Kidney glomerular epithelial cell (primary cell): ENCODE results near the gene P2RY6.
"Not testable (repeated sequence)": the region's sequence is repeated elsewhere in the genome, so short reads cannot be mapped to it uniquely, and the experiment has no call there.

Experiments used
- DNase-seq: peaks from one replicate; lab custom pipeline; 2025; lab: John Stamatoyannopoulos, UW

P2RY6 gene

DNA sequence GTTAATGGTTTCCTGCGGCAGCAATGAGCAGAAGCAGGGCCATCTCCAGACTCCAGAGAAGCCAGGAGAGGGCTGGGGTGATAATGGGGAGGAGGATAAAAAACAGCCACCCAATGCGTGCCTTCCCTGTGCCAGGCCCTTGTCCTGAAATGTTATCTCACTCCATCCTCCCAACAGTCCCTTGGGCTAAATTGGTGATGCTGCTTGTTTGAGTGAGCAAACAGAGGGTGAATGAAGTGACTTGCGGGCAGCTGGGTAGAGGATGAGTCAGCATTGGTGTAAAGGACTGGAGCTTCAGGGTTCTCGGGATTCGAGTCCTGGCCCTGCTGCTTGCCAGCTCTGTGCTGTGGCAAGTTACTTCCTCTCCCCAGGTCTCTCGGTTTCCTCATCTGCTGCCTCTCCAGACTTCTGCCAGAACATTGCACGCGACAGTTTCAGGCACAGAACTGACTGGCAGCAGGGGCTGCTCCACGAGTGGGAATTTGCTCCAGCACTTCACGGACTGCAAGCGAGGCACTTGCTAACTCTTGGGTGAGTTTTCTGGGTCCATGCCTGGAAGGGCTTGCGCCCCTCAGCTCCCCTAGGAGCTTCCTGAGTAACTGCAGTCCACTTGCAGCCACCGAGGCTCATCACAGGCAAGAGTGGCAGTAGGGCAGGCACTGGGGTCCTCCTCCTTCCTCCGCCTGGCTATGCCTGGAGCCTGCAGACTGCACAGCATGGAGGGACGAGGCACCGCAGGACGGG is at the start of gene P2RY6:
Gene P2RY6 (plus strand): TSS at position 403 of the 744 bp plus-strand sequence. CDS start 24,181 bp downstream, outside the sequence.
- no peak for DNase-seq

- no peak for DNase-seq
Measured at GRCh38 chr11:73223998-73224730, 48.0 kb upstream of the P2RY6 start.

- DNase-seq, result no peak
Measured at GRCh38 chr11:73225001-73225686, 47.0 kb upstream of the P2RY6 start.

DNA sequence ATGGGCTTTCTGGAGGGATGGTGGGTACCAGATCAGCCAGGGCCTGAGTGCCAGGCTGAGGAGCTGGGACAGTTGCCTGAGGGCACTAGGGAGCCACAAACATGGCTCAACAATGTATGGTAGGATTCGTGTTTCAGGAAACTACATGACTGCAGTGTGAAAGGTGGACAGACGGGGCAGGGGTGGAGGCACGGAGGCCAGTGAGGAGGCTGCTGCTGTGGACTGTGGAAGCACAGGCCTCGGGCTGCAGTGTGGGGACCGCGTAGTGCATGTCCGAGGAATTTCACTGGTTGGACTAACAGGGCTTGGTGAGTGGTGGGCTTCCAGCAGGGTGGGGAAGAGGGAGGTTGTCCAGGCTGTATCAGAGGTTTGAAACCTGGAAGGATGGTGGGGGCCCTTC is 46.3 kb upstream of the P2RY6 start:
- DNase-seq, result no peak

- no peak for DNase-seq
Measured at GRCh38 chr11:73226297-73227006, 45.7 kb upstream of the P2RY6 start.

GRCh38 chr11:73227571-73228211 is 44.4 kb upstream of the P2RY6 start:
- DNase-seq, result no peak

GRCh38 chr11:73228268-73229134 is 43.6 kb upstream of the P2RY6 start:
- DNase-seq, result no peak

GRCh38 chr11:73229321-73229895 is 42.7 kb upstream of the P2RY6 start:
- no peak for DNase-seq

- DNase-seq, result no peak
Measured at GRCh38 chr11:73229896-73230875, 42.0 kb upstream of the P2RY6 start.

GRCh38 chr11:73230931-73231330 is 41.2 kb upstream of the P2RY6 start:
- no peak for DNase-seq

DNA sequence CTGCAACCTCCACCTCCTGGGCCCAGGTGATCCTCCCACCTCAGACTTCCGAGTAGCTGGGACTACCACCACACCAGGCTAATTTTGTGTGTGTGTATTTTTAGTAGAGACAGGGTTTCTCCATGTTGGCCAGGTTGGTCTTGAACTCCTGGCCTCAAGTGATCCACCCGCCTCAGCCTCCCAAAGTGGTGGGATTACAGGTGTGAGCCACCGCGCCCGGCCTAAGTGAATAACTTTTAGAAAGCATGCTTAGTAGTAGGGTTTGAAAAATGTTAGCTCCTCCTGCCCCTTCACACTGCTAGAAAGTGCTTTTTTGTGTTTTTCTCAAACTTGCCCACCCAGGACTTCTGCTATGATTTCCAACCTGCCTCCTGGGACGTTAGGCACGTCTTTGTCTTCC is 39.7 kb upstream of the P2RY6 start:
- DNase-seq, result not testable (repeated sequence)

GRCh38 chr11:73233211-73233610 is 38.9 kb upstream of the P2RY6 start:
- no peak for DNase-seq

GRCh38 chr11:73233692-73234470 is 38.3 kb upstream of the P2RY6 start:
- DNase-seq, result no peak

- DNase-seq, result no peak
Measured at GRCh38 chr11:73234471-73235181, 37.5 kb upstream of the P2RY6 start.

DNA sequence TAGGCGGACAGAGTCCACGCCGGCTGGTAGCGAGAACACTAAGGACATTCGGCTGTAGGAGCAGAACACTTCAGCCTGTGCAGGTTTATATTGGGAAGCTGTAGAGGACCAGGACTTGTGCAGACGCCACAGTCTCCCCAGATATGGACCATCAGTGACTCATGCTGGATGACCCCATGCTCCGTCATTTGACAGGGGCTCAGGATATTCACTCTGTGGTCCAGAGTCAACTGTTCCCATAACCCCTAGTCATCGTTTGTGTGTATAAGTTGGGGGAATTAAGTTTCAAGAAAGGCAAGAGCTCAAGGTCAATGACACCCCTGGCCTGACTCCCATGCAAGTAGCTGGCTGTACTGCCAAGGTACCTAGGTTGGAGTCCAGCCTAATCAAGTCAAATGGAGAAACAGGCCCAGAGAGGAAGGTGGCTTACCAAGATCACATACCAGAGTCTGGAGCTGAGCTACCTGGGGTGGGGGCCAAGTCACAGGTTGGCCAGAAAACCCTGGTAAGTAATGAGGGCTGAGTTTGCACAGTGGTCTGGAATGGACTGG is 36.8 kb upstream of the P2RY6 start:
- DNase-seq, result no peak

- no peak for DNase-seq
Measured at GRCh38 chr11:73236205-73236765, 35.9 kb upstream of the P2RY6 start.

GRCh38 chr11:73236854-73237253 is 35.3 kb upstream of the P2RY6 start:
- no peak for DNase-seq
